ENCODE measurements around the gene TMEM50B. TPM values are rescaled to one million over a fixed set of nuclear protein-coding genes. Genes with fewer than 3 reads are reported as not detected.
"Not testable (repeated sequence)": the region's sequence is repeated elsewhere in the genome, so short reads cannot be mapped to it uniquely, and the experiment has no call there.

TMEM50B gene
- total RNA-seq, 1 donor, result 33.4 TPM

- H3K4me3 ChIP-seq (ENCODE audit: low read depth, low read length), result no peak overlapping the region
- no peak for TF ChIP-seq CTCF (IDR thresholded peaks at IDR 0.05; ENCODE audit: insufficient read depth, low read length)
- no peak for DNase-seq (ENCODE audit: low read depth)
These were observed 57.9 kb downstream of the TMEM50B start for GRCh38 chr21:33421713-33422393.

GRCh38 chr21:33419538-33420123, 60.1 kb downstream of the TMEM50B start:
- TF ChIP-seq CTCF (IDR thresholded peaks at IDR 0.05; ENCODE audit: insufficient read depth, low read length), result no peak
- H3K4me3 ChIP-seq (ENCODE audit: low read depth, low read length), result no peak overlapping the region
- peak; percentile 85 for DNase-seq (ENCODE audit: low read depth)

GRCh38 chr21:33418691-33419090, 61.1 kb downstream of the TMEM50B start:
- DNase-seq (ENCODE audit: low read depth), result peak; percentile 85
- H3K4me3 ChIP-seq (ENCODE audit: low read depth, low read length), result no peak overlapping the region
- no peak for TF ChIP-seq CTCF (IDR thresholded peaks at IDR 0.05; ENCODE audit: insufficient read depth, low read length)

GRCh38 chr21:33414926-33415325, 64.8 kb downstream of the TMEM50B start:
- H3K4me3 ChIP-seq (ENCODE audit: low read depth, low read length), result no peak overlapping the region
- DNase-seq (ENCODE audit: low read depth), result no peak
- no peak for TF ChIP-seq CTCF (IDR thresholded peaks at IDR 0.05; ENCODE audit: insufficient read depth, low read length)

- no peak for TF ChIP-seq CTCF (IDR thresholded peaks at IDR 0.05; ENCODE audit: insufficient read depth, low read length)
- H3K4me3 ChIP-seq (ENCODE audit: low read depth, low read length), result no peak overlapping the region
- DNase-seq (ENCODE audit: low read depth), result no peak
These were observed 65.7 kb downstream of the TMEM50B start for GRCh38 chr21:33414068-33414467.

- TF ChIP-seq CTCF (IDR thresholded peaks at IDR 0.05; ENCODE audit: insufficient read depth, low read length), result no peak
- H3K4me3 ChIP-seq (ENCODE audit: low read depth, low read length), result no peak overlapping the region
- no peak for DNase-seq (ENCODE audit: low read depth)
These were observed 66.8 kb downstream of the TMEM50B start for GRCh38 chr21:33412832-33413519.

GRCh38 chr21:33412439-33412831, 67.3 kb downstream of the TMEM50B start:
- H3K4me3 ChIP-seq (ENCODE audit: low read depth, low read length); DNase-seq (ENCODE audit: low read depth): not testable (repeated sequence)

All from fibroblast of the aortic adventitia (primary cell).